ENCODE results near the gene SMC6. TPM values are rescaled to one million over a fixed set of nuclear protein-coding genes. Genes with fewer than 3 reads are reported as not detected.

SMC6 gene
- total RNA-seq, 1 experiment from 2014 or later = 40.3 TPM

- H4K8ac ChIP-seq (replicated peaks; ENCODE audit: insufficient read length, low read depth, low read length) = no peak overlapping the region
- H2BK15ac ChIP-seq (ENCODE audit: low read depth, low read length) = no peak overlapping the region
- no peak overlapping the region for H3K27ac ChIP-seq (ENCODE audit: insufficient read length, low read depth, low read length)
- no peak overlapping the region for H2AFZ ChIP-seq (ENCODE audit: low read length)
- H3K4me1 Mint-ChIP-seq = peaks cover 0 to 4% of the 10 kb centered on the region in 2 experiments; a peak in 1 of 4 replicates
- no peak overlapping the region for H3K4me2 ChIP-seq (ENCODE audit: insufficient read depth, insufficient read length, low read length)
- H2BK20ac ChIP-seq (ENCODE audit: low read depth, low read length, poor library complexity, severe bottlenecking) = no peak overlapping the region
- H3K23me2 ChIP-seq (ENCODE audit: insufficient read length, low read depth, low read length, poor library complexity, severe bottlenecking) = no peaks in the 10 kb centered on the region
- H3K36me3 Mint-ChIP-seq (ENCODE audit: insufficient read depth in 1 of 3, low read depth in 3 of 3) = no peaks in the 10 kb centered on the region
- TF ChIP-seq CTCF (conservative IDR thresholded peaks at IDR 0.05) = no peak
- no peak overlapping the region for H3K18ac ChIP-seq (ENCODE audit: insufficient read length, low read depth, low read length)
- H3K79me2 ChIP-seq (ENCODE audit: insufficient read depth, low read length) = no peaks in the 10 kb centered on the region
- H3K27ac Mint-ChIP-seq = peak overlapping the region in 1 of 3 experiments; percentile 73; a peak in 1 of 7 replicates
- no peak overlapping the region for H2AK5ac ChIP-seq (ENCODE audit: insufficient read length, low read length)
- H2BK12ac ChIP-seq (ENCODE audit: insufficient read length, low read depth, low read length) = no peak overlapping the region
- no peaks in the 10 kb centered on the region for H3K79me1 ChIP-seq (ENCODE audit: insufficient read depth, low read depth, low read length, poor library complexity, severe bottlenecking)
- no peaks in the 10 kb centered on the region; the same call in 1 of the 2 replicates for H3K4me1 ChIP-seq (ENCODE audit: insufficient read depth, low read length)
- no peaks in the 10 kb centered on the region for H4K20me1 ChIP-seq (ENCODE audit: control insufficient read depth, insufficient read depth, insufficient read length)
- H2BK120ac ChIP-seq (ENCODE audit: low read depth, low read length, poor library complexity, severe bottlenecking) = no peak overlapping the region
- no peaks in the 10 kb centered on the region for H3K9me3 ChIP-seq (ENCODE audit: control insufficient read depth, low read depth, low read length)
- H3K27me3 ChIP-seq (ENCODE audit: insufficient read depth, low read length) = no peaks in the 10 kb centered on the region
- H3K9ac ChIP-seq (ENCODE audit: extremely low read depth, insufficient read length, low read length) = no peak overlapping the region
- no peak overlapping the region for H3K4ac ChIP-seq (ENCODE audit: low read depth, low read length)
- H3T11ph ChIP-seq (ENCODE audit: low read length) = no peak overlapping the region
- no peak overlapping the region for H3K4me3 Mint-ChIP-seq
- DNase-seq = no peak
- H3K56ac ChIP-seq (ENCODE audit: insufficient read length, low read depth, low read length) = no peak overlapping the region
- no peaks in the 10 kb centered on the region for H3K9me3 Mint-ChIP-seq
- H4K5ac ChIP-seq (ENCODE audit: insufficient read length, low read depth, low read length) = no peak overlapping the region
- no peak overlapping the region for H4K91ac ChIP-seq (ENCODE audit: insufficient read length, low read depth, low read length)
- WGBS (ENCODE audit: extremely low coverage, insufficient read length, low lambda C conversion rate) = no CpG with 5 or more reads among the region's 7 CpGs
- no peak overlapping the region for H3K14ac ChIP-seq (ENCODE audit: insufficient read depth, low read length)
- H3K23ac ChIP-seq (ENCODE audit: insufficient read length, low read depth, low read length) = no peak overlapping the region
- peaks cover 4% of the 10 kb centered on the region for H3K27me3 Mint-ChIP-seq (ENCODE audit: low read depth)
- H2BK5ac ChIP-seq (ENCODE audit: insufficient read length, low read length) = no peak overlapping the region
These were observed 45.9 kb upstream of the SMC6 start for GRCh38 chr2:17799301-17800120.
